HG03469 (cell line): ENCODE data around the gene MSI2.

ENCODE experiments used
- ATAC-seq: cut with Tn5 transposase; IDR thresholded peaks from one replicate; pipeline ENCODE4 v1.9.1; 2021; ENCODE audit warnings: mild to moderate bottlenecking, moderate library complexity, moderate number of reproducible peaks; ENCODE audit not compliant: unreplicated experiment

The MSI2 gene

GRCh38 chr17:57531648-57532504 lies 275.6 kb downstream of the MSI2 start:
- ATAC-seq: no peak

- ATAC-seq: no peak
Measured at GRCh38 chr17:57532556-57532955, 276.2 kb downstream of the MSI2 start.

GRCh38 chr17:57532966-57533365 lies 276.6 kb downstream of the MSI2 start:
- ATAC-seq: no peak

- no peak for ATAC-seq
Measured at GRCh38 chr17:57533684-57534305, 277.5 kb downstream of the MSI2 start.

- ATAC-seq: no peak
Measured at GRCh38 chr17:57534863-57535248, 278.5 kb downstream of the MSI2 start.

GRCh38 chr17:57535249-57535966 lies 279.1 kb downstream of the MSI2 start:
- ATAC-seq: no peak

- no peak for ATAC-seq
Measured at GRCh38 chr17:57536289-57536688, 280.0 kb downstream of the MSI2 start.

GRCh38 chr17:57536789-57537523 lies 280.6 kb downstream of the MSI2 start:
- ATAC-seq: no peak

- no peak for ATAC-seq
Measured at GRCh38 chr17:57537524-57538410, 281.4 kb downstream of the MSI2 start.

- no peak for ATAC-seq
Measured at GRCh38 chr17:57538736-57539456, 282.6 kb downstream of the MSI2 start.

GRCh38 chr17:57539529-57540301 lies 283.4 kb downstream of the MSI2 start:
- ATAC-seq: no peak

- ATAC-seq: no peak
Measured at GRCh38 chr17:57540596-57540995, 284.3 kb downstream of the MSI2 start.

GRCh38 chr17:57541049-57541448 lies 284.7 kb downstream of the MSI2 start:
- ATAC-seq: no peak

- no peak for ATAC-seq
Measured at GRCh38 chr17:57541472-57542394, 285.4 kb downstream of the MSI2 start.

GRCh38 chr17:57542510-57542909 lies 286.2 kb downstream of the MSI2 start:
- ATAC-seq: no peak

- no peak for ATAC-seq
Measured at GRCh38 chr17:57543230-57543629, 286.9 kb downstream of the MSI2 start.

- no peak for ATAC-seq
Measured at GRCh38 chr17:57544401-57544800, 288.1 kb downstream of the MSI2 start.
